ENCODE data around the gene PIWIL1. TPM values are rescaled to one million over a fixed set of nuclear protein-coding genes. Genes with fewer than 3 reads are reported as not detected.

Gene PIWIL1
- total RNA-seq, 1 experiment from 2014 or later = not detected

DNA sequence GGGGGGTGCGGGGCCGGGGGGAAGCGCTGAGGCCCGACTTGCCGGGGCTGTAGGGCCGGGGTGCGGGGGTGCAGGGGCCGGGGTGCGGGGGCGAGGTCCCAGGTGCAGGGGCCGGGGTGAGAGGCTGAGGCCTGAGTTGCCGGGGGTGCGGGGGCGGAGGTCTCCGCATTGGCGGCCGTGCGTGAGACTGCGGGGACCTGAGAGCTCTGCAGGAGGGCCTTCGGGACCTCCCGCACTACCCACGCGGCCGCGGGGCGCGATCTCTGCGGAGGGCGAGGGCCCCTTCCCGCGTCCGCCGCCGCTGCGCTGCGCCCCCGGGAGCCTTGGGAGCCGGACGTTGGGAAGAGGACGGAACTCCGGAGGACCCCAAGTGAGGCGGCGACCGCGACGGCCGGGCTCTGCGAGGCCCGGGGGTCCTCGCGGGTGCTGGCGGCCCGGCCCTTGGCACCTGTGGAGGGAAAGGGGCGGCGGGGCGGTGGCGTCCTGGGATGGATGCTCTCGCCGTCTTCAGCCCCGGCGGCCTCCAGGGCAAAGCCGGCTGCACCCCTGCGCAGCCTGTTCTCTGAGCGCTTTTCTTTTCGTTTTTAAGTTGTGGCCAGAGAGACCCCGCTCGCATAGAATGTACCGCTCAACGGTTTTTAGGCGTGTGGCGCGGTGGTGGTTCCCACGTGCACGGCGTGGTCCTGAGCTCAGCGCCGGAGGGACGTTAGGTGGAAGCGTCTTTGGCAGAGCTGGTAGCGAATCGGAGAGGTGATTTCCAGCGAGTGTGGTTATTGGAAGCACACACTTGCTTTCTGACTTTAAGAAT, 1.3 kb downstream of the PIWIL1 start:
- Histone ChIP-seq H3K9me2 (ENCODE audit: insufficient read depth) (no peaks in the 10 kb centered on the region), H3K27me3 (ENCODE audit: insufficient read depth, low read depth) (no peaks in the 10 kb centered on the region), H2AFZ (no peak overlapping the region), H3K4me1 (replicated peaks; ENCODE audit: insufficient read depth) (no peaks in the 10 kb centered on the region), H3K36me3 (ENCODE audit: low read depth) (no peaks in the 10 kb centered on the region), H3K27ac (no peak overlapping the region), H4K20me1 (ENCODE audit: insufficient read depth) (no peaks in the 10 kb centered on the region), H3K9me3 (ENCODE audit: insufficient read depth, low read depth) (no peaks in the 10 kb centered on the region), H3K4me2 (no peak overlapping the region), H3K4me3 (no peak overlapping the region), H3K79me2 (ENCODE audit: low read depth) (no peaks in the 10 kb centered on the region), H3F3A (ENCODE audit: insufficient read depth, low read depth) (no peaks in the 10 kb centered on the region)
- DNase-seq = no peak
- no TSS peak for BruUV-seq (replicated peaks)
- TF ChIP-seq, protein P1, sequence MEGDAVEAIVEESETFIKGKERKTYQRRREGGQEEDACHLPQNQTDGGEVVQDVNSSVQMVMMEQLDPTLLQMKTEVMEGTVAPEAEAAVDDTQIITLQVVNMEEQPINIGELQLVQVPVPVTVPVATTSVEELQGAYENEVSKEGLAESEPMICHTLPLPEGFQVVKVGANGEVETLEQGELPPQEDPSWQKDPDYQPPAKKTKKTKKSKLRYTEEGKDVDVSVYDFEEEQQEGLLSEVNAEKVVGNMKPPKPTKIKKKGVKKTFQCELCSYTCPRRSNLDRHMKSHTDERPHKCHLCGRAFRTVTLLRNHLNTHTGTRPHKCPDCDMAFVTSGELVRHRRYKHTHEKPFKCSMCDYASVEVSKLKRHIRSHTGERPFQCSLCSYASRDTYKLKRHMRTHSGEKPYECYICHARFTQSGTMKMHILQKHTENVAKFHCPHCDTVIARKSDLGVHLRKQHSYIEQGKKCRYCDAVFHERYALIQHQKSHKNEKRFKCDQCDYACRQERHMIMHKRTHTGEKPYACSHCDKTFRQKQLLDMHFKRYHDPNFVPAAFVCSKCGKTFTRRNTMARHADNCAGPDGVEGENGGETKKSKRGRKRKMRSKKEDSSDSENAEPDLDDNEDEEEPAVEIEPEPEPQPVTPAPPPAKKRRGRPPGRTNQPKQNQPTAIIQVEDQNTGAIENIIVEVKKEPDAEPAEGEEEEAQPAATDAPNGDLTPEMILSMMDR (conservative IDR thresholded peaks at IDR 0.05) = no peak
- TF ChIP-seq EZH2 (IDR thresholded peaks at IDR 0.05; ENCODE audit: low read depth) = no peak
- POLR2A ChIA-PET (ENCODE audit: unreplicated experiment) = no interaction called here
- intact Hi-C loops (cut with micrococcal nuclease; ENCODE audit: unreplicated experiment) = loop anchor here (5.0 kb wide), 1 partner anchor 312 kb away; no protein-coding TSS in a partner anchor
- CTCF ChIA-PET = no interaction called here

DNA sequence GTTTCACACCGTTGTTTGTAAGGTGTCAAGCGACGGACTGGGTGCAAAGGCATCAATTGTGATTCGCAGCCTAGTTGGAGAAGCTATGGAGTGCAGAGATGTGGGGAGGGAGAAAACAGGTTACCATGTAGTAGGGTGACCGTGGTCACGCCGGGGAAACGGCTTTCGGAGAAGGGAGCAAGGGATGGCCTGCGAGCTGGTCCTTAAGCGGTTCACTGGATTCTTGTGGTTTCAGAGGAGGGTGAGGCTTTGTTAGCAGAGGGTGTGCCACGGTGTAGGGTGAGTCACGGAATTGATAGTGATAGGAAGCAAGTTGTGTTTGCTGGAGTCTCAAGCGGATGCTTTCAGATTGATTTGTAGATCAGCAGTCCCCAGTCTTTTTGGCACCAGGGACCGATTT, 2.3 kb downstream of the PIWIL1 start:
- BruUV-seq (replicated peaks) = no TSS peak
- H3K4me1 ChIP-seq (replicated peaks; ENCODE audit: insufficient read depth) = no peaks in the 10 kb centered on the region
- ChIA-PET POLR2A (ENCODE audit: unreplicated experiment) (no interaction called here), CTCF (no interaction called here)
- TF ChIP-seq, protein P1 (conservative IDR thresholded peaks at IDR 0.05) = no peak
- TF ChIP-seq EZH2 (IDR thresholded peaks at IDR 0.05; ENCODE audit: low read depth) = no peak
- H3K4me3 ChIP-seq = no peak overlapping the region
- H3K27ac ChIP-seq = no peak overlapping the region
- no peak overlapping the region for H3K4me2 ChIP-seq
- no peaks in the 10 kb centered on the region for H3K79me2 ChIP-seq (ENCODE audit: low read depth)
- no peaks in the 10 kb centered on the region for H3K36me3 ChIP-seq (ENCODE audit: low read depth)
- intact Hi-C loops (cut with micrococcal nuclease; ENCODE audit: unreplicated experiment) = loop anchor here (5.0 kb wide), 1 partner anchor 313 kb away; no protein-coding TSS in a partner anchor
- no peaks in the 10 kb centered on the region for H3K27me3 ChIP-seq (ENCODE audit: insufficient read depth, low read depth)
- H4K20me1 ChIP-seq (ENCODE audit: insufficient read depth) = no peaks in the 10 kb centered on the region
- DNase-seq = peak in 1 of 2 experiments; percentile 4
- no peaks in the 10 kb centered on the region for H3F3A ChIP-seq (ENCODE audit: insufficient read depth, low read depth)
- no peaks in the 10 kb centered on the region for H3K9me2 ChIP-seq (ENCODE audit: insufficient read depth)
- H2AFZ ChIP-seq = no peak overlapping the region
- H3K9me3 ChIP-seq (ENCODE audit: insufficient read depth, low read depth) = no peaks in the 10 kb centered on the region

DNA sequence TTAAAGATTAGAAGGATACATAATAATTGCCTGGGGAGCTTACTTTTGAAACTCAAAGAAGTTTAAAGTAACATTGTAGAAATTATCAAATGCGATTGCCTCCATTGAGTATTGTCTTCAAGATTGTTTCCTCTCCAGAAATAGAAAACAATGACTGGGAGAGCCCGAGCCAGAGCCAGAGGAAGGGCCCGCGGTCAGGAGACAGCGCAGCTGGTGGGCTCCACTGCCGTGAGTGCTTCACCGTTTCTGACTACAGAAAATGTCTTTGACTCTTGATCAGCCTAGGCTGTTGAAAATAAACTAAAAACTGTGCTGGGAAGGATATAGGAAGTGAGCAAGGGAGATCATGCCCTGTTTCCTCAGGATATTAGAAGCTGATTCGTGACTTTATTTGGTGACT, 4.8 kb downstream of the PIWIL1 start:
- H3K79me2 ChIP-seq (ENCODE audit: low read depth) = no peaks in the 10 kb centered on the region
- no peak overlapping the region for H2AFZ ChIP-seq
- H4K20me1 ChIP-seq (ENCODE audit: insufficient read depth) = no peaks in the 10 kb centered on the region
- H3K36me3 ChIP-seq (ENCODE audit: low read depth) = no peaks in the 10 kb centered on the region
- TF ChIP-seq EZH2 (IDR thresholded peaks at IDR 0.05; ENCODE audit: low read depth) = no peak
- TF ChIP-seq, protein P1 (conservative IDR thresholded peaks at IDR 0.05) = no peak
- CTCF ChIA-PET = no interaction called here
- no peak overlapping the region for H3K27ac ChIP-seq
- no peaks in the 10 kb centered on the region for H3K4me1 ChIP-seq (replicated peaks; ENCODE audit: insufficient read depth)
- POLR2A ChIA-PET (ENCODE audit: unreplicated experiment) = no interaction called here
- BruUV-seq (replicated peaks) = no TSS peak
- no peaks in the 10 kb centered on the region for H3F3A ChIP-seq (ENCODE audit: insufficient read depth, low read depth)
- no peak overlapping the region for H3K4me3 ChIP-seq
- no peaks in the 10 kb centered on the region for H3K9me2 ChIP-seq (ENCODE audit: insufficient read depth)
- no peak for DNase-seq
- intact Hi-C loops (cut with micrococcal nuclease; ENCODE audit: unreplicated experiment) = no loop called here
- no peak overlapping the region for H3K4me2 ChIP-seq
- H3K9me3 ChIP-seq (ENCODE audit: insufficient read depth, low read depth) = no peaks in the 10 kb centered on the region
- no peaks in the 10 kb centered on the region for H3K27me3 ChIP-seq (ENCODE audit: insufficient read depth, low read depth)
